GM21390 (cell line): Measurements from ENCODE around the gene FBN2.

Source experiments
- ATAC-seq: cut with Tn5 transposase; IDR thresholded peaks from one replicate; pipeline ENCODE4 v1.9.1; 2021; ENCODE audit not compliant: unreplicated experiment

FBN2 gene

DNA sequence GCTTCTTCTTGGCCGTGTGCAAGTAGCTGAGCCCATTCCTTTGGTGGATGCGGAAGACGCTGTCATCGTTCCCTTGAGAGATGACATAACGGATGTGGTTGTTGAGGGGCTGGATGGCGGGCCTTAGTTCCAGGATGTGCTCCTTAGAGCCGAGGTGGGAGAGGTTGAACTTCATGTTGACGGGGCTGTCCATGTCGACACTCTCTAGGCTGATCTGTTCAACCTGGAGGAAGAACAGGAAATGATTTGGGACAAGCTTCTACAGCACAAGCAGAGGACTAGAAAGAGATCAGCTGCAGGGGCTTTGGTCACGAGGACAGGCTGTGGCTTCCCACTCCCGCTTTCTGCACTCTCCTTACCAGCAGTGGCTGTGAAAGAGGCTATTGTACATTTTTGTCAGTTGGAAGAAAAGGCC, 278.4 kb downstream of the FBN2 start:
- ATAC-seq = no peak

DNA sequence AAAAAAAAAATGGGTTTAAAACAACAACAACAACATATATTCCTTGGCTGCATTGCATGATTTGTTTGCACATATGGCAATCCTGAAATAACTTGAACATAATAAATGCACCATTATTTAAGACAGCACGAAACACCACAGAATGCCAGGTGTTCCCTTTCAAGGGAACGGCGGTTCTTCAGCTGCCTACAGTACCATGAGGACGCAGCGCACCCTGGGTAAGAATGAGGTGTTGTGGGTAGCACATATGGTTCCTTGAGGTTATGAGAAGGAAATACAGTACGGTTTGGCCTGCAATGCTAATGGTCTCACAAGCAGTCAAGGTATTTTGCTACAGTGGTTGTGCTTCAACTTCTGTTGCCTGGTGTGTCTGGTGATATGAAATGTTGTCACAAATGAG, 279.7 kb downstream of the FBN2 start:
- ATAC-seq = no peak

DNA sequence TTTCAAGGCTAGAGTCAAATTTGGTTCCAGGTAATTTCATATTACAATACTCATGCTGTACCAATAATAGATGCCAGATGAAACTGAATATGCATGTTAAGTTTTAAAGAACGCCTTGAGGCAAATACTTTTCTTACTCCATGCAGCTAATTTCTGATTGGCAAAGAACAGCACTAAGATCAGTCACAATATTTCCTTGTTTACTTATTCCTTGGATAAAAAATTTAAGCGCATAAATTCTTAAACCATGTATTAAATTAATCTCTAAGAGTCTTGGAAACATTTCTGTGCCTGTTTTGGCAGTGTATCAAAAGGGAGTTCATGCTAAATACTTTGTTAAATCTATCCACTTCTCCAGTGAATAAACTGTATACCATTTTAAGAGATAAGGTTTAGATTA, 281.0 kb downstream of the FBN2 start:
- no peak for ATAC-seq

DNA sequence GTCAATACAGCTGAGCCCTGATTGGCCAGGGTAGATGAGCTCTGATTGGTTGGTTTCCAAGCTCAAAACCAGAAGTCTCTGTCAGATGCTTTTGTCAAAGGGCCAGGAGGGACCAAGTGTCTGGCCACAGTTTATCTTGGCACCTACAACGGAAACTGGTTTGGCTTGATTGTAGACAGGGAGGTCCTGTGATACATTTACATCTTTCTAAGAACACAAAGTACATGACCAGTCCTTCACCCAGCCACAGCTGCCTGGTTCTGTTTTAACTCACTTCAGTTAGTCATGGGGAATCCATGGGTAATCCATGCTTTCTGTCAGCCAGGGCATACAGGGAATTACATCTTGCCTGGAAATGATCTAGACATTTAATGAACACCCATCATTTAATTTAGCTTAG, 283.3 kb downstream of the FBN2 start:
- ATAC-seq = no peak

DNA sequence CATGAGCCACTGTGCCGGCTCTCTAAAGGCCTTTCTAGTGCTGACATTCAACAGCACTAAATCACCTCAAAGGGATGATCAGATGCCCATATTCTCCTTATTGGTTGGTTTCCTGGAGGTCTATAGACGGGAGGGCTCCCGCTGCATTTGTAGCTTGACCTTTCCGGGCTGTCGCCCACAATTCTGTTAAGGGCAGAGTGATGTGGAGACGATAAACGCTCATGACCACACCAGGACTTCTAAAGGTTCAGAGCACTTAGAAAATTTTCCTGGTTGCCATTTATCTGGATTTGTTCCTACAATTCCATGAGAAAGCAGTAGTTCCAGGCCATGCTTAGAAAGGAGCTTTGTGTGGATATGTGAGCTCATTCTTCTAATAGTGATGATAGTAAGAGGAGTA, 284.2 kb downstream of the FBN2 start:
- ATAC-seq = no peak

DNA sequence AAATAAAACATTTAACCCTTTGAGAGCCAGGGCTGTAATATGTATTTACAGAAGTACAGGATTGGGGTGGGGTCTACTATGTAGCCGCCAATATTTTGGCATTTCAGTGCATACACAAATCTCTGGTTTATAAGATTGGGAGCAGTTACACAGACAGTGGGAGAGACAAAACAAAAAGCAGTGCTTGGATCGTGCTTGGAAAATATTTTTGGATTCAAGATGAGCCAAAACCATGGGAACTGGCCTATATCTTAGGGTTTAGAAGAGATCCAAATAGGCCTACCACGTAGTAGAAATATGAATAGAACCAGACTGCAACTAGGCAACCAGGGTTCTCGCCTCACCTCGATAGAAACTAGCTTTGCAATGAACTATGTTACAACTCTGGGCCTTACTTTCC, 284.9 kb downstream of the FBN2 start:
- no peak for ATAC-seq

DNA sequence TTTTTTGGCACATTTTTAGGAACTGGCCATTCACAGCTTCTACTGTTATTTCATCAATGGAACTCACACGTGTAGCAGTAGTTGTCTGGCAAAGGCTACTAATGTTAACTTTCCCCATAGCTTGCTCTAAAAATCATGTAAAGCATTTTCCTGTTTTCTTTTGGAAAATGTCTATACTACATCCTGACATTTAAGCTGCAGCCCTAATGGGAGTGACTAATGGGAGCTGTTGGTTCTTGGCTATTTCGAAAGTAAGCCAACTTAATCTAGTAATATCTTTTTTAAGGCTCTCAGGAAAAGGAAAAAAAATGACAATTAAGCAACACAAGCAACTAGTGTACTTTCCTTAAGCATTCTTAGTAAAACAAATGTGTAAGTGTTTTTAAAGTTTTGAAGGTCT, 285.3 kb downstream of the FBN2 start:
- ATAC-seq = no peak

DNA sequence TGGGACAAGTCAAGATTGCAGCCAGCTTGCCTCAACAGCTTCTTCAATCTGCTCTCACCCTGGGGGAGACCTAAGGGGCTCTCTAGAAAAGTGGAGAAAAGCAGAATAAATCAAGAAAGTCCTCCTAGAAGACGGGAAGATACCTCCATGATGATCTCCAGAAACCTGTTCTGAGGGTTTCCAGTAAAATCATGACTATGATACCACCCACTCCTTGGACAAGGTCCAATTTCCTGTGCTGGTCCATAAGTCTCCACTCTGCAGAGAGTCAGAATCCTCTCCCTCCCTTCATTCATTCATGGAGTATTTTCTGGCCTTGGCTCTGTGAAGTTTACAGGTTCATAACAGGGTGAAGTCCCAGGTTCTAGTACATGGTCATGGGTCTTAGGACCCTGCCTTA, 285.8 kb downstream of the FBN2 start:
- no peak for ATAC-seq

DNA sequence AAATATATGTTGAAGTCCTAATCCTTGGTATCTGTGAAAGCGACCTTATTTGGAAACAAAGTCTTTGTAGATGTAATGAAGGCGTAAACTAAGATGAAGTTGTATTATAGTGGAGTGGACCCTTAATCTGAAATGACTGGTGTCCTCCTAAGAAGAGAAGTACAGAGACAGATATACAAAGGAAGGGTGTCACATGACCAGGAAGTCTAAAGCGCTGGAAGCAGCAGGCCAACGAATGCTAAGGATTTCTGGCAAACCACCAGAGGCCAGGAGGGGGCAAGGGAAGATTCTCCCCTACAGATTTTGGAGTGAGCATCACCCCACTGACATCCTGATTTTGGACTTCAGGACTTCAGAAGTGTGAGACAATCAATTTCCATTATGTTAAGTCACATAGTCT, 292.1 kb downstream of the FBN2 start:
- no peak for ATAC-seq

DNA sequence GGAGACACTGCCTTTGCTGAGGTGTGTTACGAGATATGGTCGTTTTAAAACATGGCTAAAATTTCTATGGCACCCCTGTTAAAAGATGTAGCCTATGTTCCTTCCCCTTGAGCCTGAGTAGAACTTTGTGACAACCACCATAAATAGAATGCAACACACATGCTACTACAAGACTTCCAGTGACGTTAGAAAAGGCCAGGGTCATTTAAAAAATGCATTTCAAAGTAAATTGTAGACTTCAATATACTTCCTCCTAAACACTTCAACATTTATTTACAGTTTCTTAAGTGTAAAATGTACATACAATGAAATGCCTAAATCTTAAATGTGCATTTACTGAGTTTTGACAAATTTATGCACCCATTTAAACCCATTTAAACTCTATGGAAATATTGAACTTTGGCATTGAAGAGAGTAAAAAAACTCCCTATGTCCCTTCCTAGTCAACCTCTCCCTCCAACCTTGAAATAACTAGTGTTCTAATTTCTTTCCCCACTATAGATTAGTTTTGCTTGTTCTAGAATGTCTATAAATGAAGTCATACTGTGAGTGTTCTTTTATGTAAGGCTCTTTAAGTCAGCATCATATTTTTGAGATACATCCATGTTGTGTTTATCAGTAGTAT, 294.0 kb downstream of the FBN2 start:
- ATAC-seq = no peak

DNA sequence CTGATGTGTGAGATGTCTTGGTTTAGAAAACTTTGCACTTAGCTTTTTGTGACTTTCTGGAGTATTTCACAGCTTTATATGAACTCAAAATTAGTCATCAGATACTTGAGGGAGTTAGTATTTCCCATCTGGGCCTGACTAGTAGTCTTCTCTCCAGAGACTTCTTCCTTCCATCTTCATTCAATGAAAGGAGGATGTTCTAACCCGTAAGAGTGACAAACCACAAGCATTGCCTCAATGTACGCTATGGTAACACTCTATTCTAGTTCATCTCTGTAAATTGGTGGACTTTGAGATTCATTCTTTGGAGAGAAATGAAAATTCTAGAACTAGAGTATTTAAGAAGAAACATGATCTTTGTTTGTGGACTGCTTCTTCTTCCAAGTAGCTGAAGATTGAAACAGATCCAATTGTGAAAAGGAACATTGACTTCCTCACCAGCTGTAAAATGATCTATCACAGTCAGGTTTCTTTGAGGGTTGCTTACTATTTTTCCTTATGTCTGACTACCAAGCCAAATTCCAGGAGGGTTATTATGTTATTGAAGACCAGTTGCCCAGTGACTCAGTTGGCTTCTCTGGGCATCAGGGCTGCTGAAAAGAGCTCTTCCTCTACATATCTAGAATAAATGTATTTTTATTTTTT, 296.9 kb downstream of the FBN2 start:
- no peak for ATAC-seq

DNA sequence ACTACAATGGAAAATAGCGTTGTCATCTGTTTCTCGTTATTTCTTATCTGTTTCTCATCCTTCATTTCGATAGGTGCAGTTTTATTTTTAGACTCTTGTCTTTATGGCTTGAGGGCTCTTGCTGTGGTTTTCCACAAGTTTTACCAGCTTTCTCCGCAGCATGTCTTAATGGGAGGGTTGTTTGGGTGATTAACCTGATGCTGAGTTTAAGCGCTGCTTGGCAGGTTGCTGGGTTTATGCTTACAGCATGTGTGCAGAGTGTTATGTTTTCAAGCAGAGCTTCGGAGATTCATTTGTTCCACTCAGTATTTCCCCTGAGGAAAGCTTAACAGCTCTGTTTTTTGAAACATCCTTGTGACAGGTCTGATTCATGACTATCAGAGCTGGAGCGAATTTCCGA, 300.5 kb downstream of the FBN2 start:
- no peak for ATAC-seq

DNA sequence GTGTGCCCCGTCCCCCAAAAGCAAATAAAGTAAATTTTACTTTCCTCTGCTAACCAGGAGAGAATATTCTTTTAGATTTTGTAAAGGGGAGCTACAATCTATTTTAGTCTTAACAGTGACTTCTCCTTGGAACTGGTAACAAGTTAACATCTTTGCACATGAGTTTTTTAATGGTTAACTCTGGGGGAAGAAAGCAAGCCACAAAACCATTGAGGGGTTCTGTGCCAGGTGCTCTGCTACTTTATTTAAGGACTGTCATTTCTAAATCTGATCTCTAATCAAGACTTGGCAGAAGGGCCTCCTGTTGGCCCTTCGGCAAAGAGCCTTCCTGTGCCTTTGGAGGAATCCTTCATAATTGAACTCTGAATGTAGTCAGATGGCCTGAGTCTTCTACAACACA, 301.0 kb downstream of the FBN2 start:
- no peak for ATAC-seq

DNA sequence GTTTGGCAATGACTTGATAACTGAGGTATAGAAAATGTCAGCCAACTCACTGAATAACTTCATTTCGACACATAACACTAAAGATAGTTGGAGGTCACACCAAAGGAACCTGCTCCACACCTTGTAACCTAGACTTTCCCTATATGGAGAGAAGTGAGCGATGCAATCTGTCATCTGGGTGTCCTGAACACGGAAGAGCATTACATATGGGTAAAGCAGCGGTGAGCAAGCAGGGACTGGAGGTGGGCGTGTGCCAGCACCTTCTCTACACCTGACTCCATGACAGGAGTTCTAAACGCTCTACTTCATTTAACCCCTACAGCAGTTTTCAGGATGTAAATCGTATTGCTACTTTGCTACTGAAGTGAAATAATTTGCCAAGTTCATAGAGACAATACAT, 301.7 kb downstream of the FBN2 start:
- ATAC-seq = no peak

DNA sequence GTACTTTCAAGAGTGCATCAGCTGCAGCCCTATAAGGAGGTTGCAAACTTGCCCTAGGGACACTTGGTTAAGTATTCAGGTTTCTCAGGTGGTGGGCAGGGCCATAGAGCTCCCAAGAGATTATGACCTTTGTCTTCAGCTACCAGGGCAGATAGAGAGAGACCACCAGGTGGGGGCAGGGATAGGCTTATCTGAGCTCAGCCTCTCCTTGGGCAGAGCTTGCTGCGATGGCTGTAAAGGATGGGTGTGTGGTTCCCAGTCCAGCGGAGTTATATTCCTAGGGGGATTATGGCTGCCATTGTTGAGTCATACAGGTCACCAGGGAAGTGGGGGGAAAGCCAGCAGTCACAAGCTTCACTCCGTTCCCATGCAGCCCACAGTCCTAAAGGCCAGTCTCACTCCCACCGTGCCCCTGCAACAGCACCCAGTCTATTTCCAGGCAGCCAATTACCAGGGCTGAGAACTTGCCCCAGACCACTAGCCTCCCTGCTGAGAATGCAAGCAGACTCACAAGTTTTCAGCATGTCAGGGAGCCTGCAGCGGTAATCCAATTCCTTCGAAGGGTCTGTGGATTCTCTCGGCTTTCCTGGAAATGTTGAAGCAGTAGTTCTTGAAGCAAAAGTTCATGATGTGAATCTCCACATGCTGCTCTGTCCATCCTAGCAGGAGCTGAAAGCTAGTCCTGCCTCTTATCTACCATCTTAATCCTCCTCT, 303.0 kb downstream of the FBN2 start:
- no peak for ATAC-seq

DNA sequence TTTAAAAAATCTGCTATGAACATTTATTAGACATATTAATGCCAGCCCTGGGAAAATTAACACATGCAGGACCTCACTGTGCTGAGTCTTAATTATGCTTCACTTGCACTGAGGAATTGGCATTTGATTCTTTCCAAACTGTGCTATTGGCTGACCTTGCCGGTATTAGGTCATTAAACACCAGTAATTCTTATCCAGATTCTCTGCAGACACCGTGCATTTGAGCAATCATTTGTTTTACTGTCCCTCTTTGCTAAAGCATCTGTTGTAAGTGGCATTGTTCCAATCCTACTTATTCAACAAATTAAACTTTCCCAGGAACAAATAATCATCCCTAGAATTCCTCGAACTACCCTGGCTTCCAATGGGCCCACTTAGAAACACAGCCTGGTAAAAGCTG, 309.5 kb downstream of the FBN2 start:
- no peak for ATAC-seq

DNA sequence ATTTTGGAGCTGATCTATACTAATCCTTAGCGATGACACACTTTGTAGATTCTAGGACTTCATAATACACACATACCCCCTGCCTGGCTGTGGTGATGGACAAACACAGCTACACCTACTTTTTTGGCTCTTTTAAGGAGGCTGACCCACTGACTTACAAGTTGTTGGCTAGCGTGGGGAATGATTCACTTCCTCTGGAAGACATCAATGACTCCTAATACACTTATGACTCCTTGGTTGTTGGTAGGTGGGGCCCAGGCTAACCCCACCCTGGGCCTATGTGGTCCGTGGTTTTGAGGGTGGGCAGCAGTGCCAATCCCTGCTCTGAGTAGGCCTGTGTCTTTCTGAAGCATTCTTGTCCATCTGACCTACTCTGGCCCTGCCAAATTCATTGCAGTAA, 310.0 kb downstream of the FBN2 start:
- ATAC-seq = no peak

DNA sequence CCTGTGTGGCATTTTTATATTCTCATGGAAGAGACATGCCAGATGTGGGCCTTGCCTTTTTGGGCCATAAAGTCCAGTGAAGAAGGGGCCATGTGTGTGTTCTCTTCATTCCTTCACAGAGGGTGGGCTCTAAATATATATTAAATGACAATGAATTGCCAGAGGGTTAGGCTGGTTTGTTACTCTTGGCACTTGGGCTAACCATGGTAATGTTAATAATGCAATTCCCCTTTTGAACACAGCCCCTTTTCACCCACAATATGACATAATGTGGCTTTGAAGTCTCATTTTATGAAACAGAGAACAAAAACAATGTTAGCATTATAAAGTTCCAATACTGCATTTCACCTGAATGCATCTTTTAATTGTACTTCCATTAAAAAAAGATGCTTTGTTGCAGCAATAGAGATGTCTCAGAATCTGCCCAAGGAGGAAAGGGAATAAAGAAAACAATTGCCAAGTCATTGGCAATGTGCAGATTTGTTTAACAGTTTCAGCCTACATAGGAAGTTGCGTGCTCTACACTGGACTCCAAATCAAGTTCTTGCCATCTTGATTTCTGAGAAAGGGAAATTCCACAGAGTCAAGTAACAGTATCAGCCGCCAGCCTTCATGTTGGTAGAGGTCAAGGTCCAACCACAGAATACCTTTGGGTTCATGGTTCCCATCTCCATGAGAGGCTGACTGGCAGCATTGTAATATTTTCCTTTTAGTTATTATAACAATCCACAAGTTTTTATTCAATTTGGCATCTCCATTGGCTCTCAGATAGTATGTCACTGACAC, 312.6 kb downstream of the FBN2 start:
- ATAC-seq = no peak

DNA sequence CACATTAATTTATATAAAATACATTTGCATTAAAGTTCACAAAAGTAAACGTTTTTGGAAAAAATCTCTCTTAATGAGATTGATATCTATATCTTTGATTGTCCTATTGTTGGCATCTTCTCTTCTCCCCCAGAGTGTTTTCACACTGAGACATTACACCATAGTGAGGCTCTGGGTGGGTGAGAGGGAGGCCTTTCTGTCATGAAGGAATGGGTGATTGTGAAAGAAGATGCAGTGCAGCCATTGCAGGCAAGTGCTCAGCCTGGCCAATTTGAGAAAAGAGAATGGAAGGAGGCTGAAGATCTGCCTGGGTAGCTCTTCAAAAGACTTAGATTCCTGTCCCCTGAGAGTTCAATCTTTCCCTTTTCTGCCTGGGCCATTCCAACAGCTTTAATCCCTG, 313.7 kb downstream of the FBN2 start:
- ATAC-seq = no peak

DNA sequence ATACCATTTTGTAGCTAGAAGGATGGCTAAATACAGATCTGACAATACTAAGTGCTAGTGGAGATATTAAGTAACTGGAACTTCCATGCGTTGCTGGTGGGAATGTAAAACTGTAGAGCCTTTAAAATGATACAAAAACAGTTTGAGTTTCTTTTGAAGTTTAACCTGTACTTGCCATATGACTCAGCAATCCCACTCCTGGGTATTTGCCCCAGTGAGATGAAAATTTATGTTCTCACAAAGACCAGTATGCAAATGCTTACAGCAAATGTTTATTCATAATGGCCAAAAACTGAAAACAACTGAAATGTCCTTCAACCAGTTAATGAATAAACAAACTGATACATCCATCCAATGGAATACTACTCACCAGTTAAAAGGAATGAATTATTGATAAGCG, 317.2 kb downstream of the FBN2 start:
- no peak for ATAC-seq

DNA sequence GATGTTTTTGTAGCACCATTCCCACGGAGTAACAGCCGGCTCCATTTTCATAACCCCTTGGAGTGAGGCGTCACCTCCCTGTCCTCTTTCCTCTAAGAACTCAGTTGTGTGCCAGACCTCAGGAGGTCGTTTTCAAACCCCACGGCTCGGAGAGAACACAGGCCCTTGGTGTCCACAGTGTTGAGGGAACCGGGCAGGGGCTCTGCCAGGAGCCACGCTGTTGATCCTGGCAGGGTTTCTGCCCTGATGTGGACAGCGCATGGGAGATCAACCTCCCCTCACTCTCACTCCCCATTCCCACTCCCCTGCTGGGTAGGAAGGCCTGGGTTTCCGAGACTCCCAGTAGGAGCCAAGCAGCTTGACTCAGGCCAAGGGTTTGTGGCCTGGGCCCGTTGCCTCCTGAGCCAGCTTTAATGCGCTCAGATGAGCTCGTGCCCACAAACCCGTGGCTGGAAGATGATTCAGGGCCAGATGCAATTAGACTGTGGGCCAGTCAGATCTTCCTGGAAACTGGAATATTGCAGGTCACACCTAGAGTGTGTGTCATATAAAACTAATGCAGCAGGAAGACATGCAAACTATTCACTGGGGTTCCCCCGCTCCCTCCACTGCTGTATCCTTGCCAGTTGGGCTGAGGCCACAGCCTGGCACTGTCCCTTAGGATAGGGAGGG, 321.0 kb downstream of the FBN2 start:
- ATAC-seq = no peak
